GM19467 (cell line): ENCODE results near the gene MBD6.
"Not testable (repeated sequence)": the region's sequence is repeated elsewhere in the genome, so short reads cannot be mapped to it uniquely, and the experiment has no call there.

Source experiments
- ATAC-seq: cut with Tn5 transposase; IDR thresholded peaks from one replicate; pipeline ENCODE4 v1.9.1; 2021; ENCODE audit warnings: mild to moderate bottlenecking, moderate library complexity; ENCODE audit not compliant: unreplicated experiment

The MBD6 gene

GRCh38 chr12:57487597-57488401, 34.8 kb upstream of the MBD6 start, which contains the start of gene MARS1:
Gene MARS1, plus strand, starts transcription at chr12:57488068. Its CDS starts 23 bp downstream, at chr12:57488091.
- peak; percentile 99 for ATAC-seq

GRCh38 chr12:57488402-57489156, 34.0 kb upstream of the MBD6 start:
- no peak for ATAC-seq

GRCh38 chr12:57489157-57489641, 33.4 kb upstream of the MBD6 start:
- no peak for ATAC-seq

DNA sequence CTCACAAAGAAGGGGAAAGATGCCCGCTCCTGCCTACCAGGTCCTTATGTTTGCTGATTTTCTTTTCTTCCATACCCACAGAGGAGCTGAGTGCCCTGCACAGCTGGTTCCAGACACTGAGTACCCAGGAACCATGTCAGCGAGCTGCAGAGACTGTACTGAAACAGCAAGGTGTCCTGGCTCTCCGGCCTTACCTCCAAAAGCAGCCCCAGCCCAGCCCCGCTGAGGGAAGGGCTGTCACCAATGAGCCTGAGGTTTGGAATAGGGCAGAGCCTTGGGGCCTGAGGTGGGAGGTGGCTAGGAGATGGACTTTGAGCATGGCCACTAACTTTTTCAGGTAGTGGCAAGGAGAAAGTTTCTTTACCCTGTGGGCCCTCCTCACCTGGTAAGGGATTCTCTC, 32.5 kb upstream of the MBD6 start:
- no peak for ATAC-seq

DNA sequence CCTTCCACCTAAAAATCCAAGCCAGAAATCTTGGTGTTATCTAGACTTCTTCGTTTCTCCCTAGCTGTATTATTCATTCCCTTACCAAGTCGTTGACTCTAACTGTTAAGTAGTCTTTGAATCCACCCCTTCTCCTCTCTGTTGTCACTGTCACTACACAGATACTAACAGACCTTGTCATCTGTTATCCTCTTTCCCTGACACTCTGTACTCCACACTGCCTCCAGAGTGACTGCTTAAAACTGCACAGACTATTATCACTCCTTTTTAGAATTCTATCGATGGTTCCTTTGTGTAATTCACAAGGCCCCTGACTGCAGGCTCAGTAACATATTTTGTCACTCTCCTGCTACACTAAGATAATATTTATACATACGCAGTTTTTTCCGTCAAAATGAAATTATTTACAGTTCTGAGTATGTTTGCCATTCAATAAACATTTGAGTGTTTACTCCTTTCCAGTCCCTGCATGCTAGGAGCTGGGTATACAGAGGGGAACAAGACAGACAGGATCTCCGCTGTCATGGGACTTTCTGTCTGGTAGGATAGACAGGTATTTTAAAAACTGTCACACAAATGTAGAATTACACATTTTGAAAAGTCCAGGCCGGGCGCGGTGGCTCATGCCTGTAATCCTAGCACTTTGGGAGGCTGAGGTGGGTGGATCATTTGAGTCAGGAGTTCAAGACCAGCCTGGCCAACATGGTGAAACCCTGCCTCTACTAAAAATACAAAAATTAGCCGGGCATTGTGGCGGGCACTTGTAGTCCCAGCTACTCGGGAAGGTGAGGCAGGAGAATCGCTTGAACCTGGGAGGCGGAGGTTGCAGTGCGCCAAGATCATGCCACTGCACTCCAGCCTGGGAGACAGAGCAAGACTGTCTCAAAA, 31.0 kb upstream of the MBD6 start:
- no peak for ATAC-seq

- ATAC-seq = not testable (repeated sequence)
Measured at GRCh38 chr12:57495051-57495701, 27.4 kb upstream of the MBD6 start.

DNA sequence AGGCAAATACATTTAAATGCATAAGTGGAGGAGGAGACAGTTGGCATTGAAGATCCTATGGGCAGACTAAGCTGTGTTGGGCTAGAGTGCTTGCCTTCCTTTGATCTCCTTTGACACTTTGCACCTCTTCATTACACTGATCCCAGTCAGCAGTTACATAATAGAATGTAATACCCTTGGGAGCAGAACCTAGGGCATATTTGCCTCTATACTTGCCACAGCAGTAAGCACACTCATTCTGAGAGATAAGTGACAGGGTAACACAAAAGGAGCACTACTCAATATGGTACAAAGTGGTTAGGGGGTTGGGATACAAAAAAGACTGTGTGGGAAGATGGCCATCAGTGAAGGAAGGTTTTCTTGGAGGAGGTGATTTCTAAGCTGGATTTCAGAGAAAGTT, 25.8 kb upstream of the MBD6 start:
- ATAC-seq = no peak

DNA sequence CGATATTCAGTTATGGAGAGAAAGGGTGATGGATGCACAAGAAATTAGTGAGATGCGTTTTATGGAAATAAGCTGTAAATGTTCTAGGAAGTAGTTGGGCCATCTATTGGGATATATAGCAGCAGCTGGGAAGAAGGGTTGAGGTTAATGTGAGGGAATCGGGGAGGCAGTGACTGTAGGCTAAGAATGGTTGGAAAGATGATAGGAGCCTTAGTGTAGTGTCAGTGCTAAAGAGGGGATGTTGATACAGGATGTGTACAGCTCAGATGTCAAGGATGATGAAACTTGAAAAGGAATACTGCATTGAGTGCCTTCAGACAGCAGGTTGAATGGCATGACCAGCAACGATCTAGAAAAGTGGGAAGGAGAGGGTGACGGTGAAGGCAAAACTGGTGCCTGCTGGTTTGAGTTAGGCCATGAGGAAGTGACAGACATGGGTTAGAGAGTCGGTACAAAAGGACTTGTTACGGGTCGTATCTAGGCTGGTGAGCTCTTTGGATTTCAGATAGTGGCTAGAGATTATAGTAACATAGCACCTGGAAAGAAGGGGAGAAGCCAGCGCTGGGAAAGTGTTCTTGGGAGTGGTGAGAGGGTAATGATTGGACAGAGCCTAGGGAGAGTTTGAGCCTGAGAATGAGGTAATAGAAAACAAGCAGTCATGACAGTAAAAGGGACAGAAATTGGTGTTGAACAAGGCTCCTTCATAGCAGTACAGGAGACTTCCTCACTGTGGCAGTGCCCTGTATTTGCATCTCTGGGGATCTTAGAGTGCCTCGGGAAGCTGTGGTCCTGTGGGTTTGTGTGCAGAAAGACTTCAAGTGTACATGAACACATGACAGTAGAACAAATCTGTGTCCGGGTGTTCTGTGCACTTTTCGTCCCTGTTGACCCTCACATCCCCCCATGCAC, 25.1 kb upstream of the MBD6 start:
- ATAC-seq = no peak

DNA sequence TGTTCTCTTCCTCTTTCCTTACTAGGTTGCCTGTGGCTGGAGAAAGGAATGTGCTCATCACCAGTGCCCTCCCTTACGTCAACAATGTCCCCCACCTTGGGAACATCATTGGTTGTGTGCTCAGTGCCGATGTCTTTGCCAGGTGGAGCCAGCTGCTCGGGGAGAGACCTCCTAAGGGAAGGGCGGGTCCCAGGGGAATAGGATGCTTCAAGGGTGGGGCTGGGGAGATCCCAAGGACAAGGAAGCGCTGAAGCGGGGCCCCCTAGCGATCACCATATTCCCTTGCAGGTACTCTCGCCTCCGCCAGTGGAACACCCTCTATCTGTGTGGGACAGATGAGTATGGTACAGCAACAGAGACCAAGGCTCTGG, 24.5 kb upstream of the MBD6 start:
- no peak for ATAC-seq

GRCh38 chr12:57498571-57498970, 24.1 kb upstream of the MBD6 start:
- no peak for ATAC-seq

DNA sequence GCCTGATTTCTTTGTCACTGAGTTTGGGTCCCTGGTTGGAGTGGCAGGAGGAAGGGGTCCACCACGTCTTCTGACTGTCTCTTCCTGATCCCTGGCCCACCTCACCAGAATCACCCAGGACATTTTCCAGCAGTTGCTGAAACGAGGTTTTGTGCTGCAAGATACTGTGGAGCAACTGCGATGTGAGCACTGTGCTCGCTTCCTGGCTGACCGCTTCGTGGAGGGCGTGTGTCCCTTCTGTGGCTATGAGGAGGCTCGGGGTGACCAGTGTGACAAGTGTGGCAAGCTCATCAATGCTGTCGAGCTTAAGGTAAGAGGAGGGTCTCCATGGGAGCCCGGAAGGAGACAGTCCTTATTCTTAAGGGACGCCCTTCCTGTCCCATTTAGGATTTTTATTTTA, 22.4 kb upstream of the MBD6 start:
- ATAC-seq = no peak

DNA sequence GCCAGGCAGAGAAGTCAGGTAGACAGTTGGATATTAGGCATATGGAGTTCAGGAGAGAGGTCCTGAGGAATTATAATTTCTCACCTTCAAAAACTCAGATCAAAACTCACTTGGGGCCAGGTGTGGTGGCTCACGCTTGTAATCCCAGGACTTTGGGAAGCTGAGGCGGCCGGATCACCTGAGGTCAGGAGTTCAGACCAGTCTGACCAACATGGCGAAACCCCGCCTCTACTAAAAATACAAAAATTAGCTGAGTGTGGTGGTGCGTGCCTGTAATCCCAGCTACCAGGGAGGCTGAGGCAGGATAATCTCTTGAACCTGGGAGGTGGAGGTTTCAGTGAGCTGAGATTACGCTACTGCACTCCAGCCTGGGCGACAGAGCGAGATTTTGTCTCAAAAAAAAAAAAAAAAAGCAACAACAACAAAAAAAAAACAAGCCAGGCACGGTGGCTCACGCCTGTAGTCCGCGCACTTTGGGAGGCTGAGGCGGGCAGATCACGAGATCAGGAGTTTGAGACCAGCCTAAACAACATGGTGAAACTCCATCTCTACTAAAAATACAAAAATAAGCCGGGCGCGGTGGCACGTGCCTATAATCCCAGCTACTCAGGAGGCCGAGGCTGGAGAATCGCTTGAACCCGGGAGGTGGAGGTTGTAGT, 20.2 kb upstream of the MBD6 start:
- not testable (repeated sequence) for ATAC-seq

GRCh38 chr12:57506541-57506940, 16.1 kb upstream of the MBD6 start:
- not testable (repeated sequence) for ATAC-seq

DNA sequence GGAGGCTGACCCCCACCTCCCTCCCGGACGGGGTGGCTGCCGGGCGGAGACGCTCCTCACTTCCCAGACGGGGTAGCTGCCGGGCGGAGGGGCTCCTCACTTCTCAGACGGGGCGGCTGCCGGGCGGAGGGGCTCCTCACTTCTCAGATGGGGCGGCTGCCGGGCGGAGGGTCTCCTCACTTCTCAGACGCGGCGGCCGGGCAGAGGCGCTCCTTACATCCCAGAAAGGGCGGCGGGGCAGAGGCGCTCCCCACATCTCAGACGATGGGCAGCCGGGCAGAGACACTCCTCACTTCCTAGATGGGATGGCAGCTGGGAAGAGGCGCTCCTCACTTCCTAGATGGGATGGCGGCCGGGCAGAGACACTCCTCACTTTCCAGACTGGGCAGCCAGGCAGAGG, 14.8 kb upstream of the MBD6 start:
- not testable (repeated sequence) for ATAC-seq

DNA sequence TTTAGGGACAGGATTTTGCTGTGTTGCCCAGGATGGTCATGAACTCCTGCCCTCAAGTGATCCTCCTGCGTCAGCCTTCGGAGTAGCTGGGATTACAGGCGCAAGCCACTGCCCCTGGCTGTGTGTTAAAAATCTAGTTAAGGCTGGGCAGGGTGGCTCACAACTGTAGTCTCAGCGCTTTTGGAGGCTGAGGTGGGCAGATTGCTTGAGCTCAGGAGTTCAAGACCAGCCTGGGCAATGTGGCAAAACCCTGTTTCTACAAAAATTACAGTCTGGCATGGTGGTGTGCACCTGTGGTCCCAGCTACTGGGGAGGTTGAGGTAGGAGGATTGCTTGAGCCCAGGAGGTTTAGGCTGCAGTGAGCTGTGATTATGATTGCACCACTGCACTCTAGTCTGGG, 11.5 kb upstream of the MBD6 start:
- ATAC-seq = no peak

GRCh38 chr12:57511588-57512325, 10.9 kb upstream of the MBD6 start:
- ATAC-seq = no peak

- ATAC-seq = no peak
Measured at GRCh38 chr12:57512665-57513064, 10.0 kb upstream of the MBD6 start.

DNA sequence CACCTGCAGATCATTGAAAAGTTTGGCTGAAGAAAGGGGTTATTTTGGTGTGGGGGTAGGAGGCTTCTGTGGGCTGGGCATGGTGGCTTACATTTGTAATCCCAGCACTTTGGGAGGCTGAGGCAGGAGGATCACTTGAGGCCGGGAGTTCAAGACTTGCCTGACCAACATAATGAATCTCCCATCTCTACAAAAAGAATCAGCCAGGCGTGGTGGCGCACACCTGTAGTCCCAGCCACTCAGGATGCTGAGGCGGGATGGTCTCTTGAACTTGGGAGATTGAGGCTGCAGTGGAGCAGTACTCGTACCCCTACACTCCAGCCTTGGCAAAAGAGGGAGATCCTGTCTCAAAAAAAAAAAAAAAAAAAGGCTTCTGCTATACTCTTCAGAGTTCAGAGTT, 9.4 kb upstream of the MBD6 start:
- ATAC-seq = no peak
